ENCODE measurements around the gene MICAL3.

DNA sequence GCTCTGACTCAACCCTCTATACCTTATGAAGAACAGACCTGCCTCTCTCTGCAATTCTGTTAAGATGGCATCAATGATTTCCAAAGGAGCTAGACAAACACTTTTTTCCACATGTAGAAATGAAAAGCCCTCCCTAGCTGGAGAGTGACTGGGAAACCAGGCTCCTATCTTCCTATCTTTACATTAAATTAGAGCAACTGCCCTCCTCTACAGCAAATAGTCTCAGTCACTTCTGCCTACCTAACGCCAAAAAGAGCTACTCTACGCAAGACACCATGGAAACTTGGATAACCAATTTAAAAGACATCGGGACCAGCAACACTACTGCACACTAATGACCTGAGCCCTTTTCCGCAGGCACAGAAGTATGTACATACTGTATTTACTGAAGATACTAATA lies 84.8 kb downstream of the MICAL3 start:
- TF ChIP-seq POLR2A (conservative IDR thresholded peaks at IDR 0.05) (no peak), YY1 (IDR thresholded peaks at IDR 0.05; ENCODE audit: borderline replicate concordance in 1 of 3, control insufficient read depth in 1 of 3, extremely low read depth in 1 of 3, insufficient read depth in 3 of 3, insufficient read length in 1 of 3, insufficient replicate concordance in 2 of 3, low read depth in 1 of 3, low read length in 2 of 3) (no peak), RBFOX2 (IDR thresholded peaks at IDR 0.05; ENCODE audit: low read depth, low read length) (no peak)

Measured in K562 (cell line).